ENCODE results near the gene NSD2.

NSD2 gene

DNA sequence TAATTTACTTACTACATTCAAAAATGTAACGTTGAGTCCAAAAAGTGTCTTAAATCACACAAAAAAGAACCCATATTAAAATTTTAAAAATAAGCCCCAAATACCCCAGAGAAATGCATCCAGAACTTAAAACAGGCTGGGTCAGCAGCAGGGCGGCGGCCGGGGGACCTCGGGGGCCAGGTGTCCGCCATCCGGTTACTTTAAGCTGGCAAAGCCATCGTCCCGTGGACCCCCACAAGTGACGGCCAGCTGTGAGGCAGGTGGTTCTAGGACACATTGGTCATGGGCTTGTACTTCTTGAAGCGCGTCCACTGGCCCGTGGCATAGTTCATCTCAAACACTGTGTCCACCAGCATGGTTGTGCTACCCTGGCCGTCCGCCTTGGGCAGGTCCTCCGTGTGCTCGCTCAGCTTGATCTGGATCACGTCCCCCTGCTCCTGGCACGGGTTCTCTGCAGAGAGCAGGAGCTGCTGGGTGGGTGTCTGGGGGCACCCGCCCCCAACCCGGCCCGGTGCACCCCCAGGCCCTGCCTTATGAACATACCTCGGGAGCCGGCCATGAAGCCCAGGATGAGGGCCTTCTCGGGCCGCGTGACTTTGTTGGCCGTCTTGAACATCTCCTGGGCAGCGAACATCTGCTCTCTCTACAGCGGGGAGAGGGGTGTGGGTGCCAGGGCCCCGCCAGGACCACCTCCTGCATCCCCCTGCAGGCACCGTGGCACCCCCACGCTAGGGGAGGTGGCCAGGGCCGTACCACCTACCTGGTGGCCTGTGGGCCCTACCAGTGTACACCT is 112.1 kb downstream of the NSD2 start:
- H3K4me3 ChIP-seq (ENCODE audit: low read depth, low read length), result no peak overlapping the region
- TF ChIP-seq, protein P1, sequence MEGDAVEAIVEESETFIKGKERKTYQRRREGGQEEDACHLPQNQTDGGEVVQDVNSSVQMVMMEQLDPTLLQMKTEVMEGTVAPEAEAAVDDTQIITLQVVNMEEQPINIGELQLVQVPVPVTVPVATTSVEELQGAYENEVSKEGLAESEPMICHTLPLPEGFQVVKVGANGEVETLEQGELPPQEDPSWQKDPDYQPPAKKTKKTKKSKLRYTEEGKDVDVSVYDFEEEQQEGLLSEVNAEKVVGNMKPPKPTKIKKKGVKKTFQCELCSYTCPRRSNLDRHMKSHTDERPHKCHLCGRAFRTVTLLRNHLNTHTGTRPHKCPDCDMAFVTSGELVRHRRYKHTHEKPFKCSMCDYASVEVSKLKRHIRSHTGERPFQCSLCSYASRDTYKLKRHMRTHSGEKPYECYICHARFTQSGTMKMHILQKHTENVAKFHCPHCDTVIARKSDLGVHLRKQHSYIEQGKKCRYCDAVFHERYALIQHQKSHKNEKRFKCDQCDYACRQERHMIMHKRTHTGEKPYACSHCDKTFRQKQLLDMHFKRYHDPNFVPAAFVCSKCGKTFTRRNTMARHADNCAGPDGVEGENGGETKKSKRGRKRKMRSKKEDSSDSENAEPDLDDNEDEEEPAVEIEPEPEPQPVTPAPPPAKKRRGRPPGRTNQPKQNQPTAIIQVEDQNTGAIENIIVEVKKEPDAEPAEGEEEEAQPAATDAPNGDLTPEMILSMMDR (conservative IDR thresholded peaks at IDR 0.05; ENCODE audit: low read depth, low read length), result no peak
- DNase-seq (ENCODE audit: low read depth), result no peak

DNA sequence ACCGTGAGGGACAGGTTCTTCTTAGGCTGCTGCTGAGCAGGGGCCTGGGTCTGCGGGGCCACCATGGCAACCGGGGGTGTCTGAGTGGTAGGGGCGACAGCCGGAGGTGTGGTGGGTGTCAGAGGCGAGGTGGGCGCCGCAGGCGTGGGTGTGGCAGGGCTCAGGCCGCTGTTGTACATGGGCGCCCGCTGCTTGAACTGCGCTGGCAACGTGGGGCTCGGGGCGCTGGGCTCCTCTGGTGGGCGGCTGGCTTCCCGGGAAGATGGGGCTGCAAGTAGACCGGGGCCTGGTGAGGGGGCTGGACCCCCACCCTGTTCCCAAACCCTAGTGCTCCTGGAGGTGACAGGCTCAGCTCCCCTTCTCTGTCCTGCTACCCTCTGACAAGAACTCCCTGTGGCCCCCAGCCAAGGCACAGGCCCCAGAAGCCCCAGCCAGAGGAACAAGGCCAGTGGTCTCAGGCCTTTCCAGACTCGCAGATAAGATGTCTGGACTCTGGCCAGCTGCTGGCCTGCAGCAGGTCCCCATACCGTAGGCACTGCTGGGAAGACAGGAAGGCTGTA is 112.7 kb downstream of the NSD2 start:
- TF ChIP-seq, protein P1 (conservative IDR thresholded peaks at IDR 0.05; ENCODE audit: low read depth, low read length), result no peak
- no peak overlapping the region for H3K4me3 ChIP-seq (ENCODE audit: low read depth, low read length)
- DNase-seq (ENCODE audit: low read depth), result no peak

DNA sequence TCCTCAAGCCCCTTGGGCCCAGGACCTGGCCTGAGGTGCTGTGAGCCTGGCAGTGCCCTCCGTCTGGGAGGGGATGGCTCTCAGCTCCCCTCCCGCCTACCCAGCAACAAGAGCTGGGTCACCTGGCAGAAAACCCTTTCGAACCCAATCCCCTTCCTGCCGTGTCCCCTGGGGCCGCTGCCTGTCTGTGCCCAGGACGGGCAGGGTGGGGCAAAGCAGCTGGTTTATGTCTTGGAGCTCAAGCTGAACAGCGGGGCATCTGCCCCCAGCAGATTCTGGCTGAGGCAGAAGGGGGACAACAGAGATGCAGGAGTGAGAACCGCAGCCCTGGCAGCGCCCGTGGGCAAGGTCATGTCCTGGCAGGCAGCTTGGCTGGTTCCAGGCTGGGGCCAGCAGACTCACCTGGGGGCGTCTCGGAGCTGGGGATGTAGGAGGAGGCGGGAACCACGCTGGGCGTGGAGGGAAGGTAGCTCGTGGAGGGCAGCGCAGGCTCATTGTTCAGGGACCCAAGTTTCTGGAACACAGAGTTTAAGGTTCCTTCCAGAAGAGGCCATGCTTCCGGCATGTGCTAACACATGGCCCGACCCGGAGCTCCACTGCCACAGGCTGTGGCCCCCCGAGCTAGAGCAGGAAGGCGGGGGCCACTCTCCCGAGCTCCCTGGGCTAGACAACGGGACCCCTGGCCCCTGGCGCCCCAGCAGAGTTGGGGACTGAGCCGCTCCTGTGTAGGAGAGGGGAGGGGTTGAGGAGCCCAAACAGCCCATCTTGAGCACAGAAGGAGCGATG is 113.4 kb downstream of the NSD2 start:
- DNase-seq (ENCODE audit: low read depth), result no peak
- no peak overlapping the region for H3K4me3 ChIP-seq (ENCODE audit: low read depth, low read length)
- TF ChIP-seq, protein P1 (conservative IDR thresholded peaks at IDR 0.05; ENCODE audit: low read depth, low read length), result no peak

DNA sequence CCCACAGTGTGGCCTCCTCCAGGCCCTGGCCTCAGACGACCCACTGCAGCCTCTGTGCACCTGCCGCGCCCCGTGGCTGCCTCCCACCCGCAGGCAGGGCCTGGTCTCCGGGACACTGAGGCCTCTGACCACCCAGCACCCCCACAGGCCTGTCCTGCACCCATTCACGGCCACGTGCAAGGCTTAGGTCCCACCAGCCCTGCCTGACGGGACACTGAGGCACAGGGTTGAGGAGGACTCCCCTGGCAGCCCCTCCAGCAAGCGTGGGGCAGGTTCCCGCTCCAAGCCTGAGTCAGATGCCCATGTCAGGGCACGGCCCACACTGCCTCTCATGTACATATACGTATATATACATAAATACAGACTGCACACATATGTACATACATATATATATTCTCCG is 114.1 kb downstream of the NSD2 start:
- TF ChIP-seq, protein P1 (conservative IDR thresholded peaks at IDR 0.05; ENCODE audit: low read depth, low read length), result no peak
- H3K4me3 ChIP-seq (ENCODE audit: low read depth, low read length), result no peak overlapping the region
- no peak for DNase-seq (ENCODE audit: low read depth)

DNA sequence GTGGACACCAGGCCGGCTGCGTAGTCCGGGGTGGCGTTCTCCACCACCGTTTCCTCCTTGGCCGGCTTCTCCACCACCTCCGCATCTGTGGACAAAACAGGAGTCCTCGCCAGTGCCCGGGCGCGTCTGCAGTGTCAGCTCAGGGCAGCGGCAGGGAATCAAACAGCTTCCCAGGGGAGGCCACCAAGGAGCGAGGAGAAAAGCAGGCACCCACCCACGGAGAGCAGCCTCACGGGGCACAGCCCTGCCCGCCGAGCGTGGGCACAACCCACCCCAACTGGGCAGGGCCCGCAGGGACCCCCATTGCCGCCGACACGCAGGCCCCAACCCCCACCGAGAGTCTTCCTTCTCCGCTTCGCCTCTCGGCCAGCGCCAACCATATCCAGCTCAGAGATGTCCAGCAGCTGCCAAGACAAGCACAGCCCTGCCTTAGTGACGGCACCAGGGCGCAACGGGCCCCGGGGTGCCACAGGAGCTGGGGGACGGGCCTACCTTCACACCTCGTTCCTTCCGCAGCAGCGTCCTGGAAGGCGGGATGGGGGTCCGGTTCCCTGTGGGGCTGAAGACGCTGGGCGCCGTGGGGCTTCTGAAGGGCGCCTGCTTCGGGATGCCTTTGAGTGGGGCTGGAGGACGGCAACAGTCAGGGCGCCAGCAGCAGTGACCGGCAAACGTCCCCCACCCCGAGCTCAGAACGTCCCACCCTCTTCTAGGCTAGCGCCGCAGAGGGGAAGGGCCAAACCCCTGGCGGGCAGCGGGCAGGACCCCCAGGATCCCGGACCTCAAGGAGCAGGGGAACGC is 114.8 kb downstream of the NSD2 start:
- TF ChIP-seq, protein P1 (conservative IDR thresholded peaks at IDR 0.05; ENCODE audit: low read depth, low read length), result no peak
- no peak for DNase-seq (ENCODE audit: low read depth)
- H3K4me3 ChIP-seq (ENCODE audit: low read depth, low read length), result no peak overlapping the region

DNA sequence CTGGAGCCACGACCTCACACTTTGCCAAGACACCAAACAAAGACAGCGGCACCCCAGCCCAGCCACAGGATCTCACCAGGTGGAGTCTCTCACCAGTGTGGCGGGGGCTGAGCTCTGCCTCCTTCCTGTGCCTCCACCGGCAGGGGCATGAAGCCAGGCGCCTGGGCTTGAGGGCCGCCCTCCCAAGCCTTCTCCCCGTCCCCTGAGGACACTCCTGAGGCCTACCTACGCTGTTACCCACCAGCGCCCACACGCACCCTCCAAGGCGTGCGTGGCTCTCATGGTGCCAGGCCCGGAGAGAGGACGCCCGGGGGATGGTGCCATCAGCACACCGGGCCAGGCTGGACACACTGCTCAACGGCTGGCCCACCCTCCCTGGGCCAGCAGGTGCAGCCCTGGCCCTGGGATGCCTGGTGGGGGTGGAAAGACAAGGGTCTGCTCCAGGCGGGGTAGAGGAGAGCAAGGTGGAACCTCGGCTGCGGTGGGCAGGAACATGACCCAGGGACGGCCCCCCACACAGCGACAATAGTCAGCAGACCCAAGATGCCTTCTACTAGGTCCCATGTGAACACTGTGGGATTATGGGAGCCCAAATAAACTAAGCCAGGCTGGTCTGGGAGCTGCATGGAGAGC is 115.5 kb downstream of the NSD2 start:
- TF ChIP-seq, protein P1 (conservative IDR thresholded peaks at IDR 0.05; ENCODE audit: low read depth, low read length), result no peak
- DNase-seq (ENCODE audit: low read depth), result no peak
- no peak overlapping the region for H3K4me3 ChIP-seq (ENCODE audit: low read depth, low read length)
